ENCODE results near the gene SUMO4. TPM values are rescaled to one million over a fixed set of nuclear protein-coding genes. Genes with fewer than 3 reads are reported as not detected.

Gene SUMO4
- total RNA-seq, 6 donors from 2014 or later = 1.9 to 8.4 (median 3.5) TPM

- ATAC-seq (ENCODE audit: low FRiP score in 2 of 2) (no peak), DNase-seq (no peak)
- Histone ChIP-seq H3K27me3 (no peaks in the 10 kb centered on the region), H3K4me1 (peaks cover 6 to 22% (median 11%) of the 10 kb centered on the region in 4 donors), H3K27ac (no peak overlapping the region), H3K36me3 (no peaks in the 10 kb centered on the region), H3K4me3 (no peak overlapping the region), H3K9me3 (no peaks in the 10 kb centered on the region)
- WGBS, 2 donors = 51 to 64% methylated on average over 2 of the region's 2 CpGs
- TF ChIP-seq POLR2AphosphoS5 (IDR thresholded peaks at IDR 0.05) (no peak), EP300 (IDR thresholded peaks at IDR 0.05) (no peak), CTCF (IDR thresholded peaks at IDR 0.05) (no peak), POLR2A (IDR thresholded peaks at IDR 0.05) (no peak)
Measured at GRCh38 chr6:149364557-149364956, 35.5 kb upstream of the SUMO4 start.

DNA sequence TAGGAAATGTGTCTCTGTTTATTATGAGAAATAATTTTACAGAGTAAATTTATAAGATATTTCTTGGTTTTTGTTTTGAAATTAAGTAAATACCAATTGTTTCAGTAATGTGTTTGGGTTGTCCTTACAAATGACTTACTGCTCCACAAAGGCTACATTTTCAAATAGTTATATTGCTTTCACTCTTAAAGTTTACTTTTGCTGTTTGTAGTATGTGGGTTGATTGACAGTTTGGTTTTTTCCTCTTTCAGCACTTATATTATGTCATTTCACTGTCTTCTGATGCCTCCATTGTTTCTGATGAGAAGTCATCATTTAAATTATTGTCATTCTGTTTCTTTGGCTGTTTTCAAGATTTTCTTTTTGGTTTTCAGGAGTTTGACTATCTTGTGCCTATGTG lies 34.9 kb upstream of the SUMO4 start:
- no peaks in the 10 kb centered on the region for H3K27me3 ChIP-seq
- ATAC-seq (ENCODE audit: low FRiP score in 2 of 2) (no peak), DNase-seq (no peak)
- no peaks in the 10 kb centered on the region for H3K9me3 ChIP-seq
- TF ChIP-seq POLR2AphosphoS5 (IDR thresholded peaks at IDR 0.05) (no peak), POLR2A (IDR thresholded peaks at IDR 0.05) (no peak), CTCF (IDR thresholded peaks at IDR 0.05) (no peak), EP300 (IDR thresholded peaks at IDR 0.05) (no peak)
- H3K36me3 ChIP-seq = peaks cover 0 to 4% (median 0%) of the 10 kb centered on the region in 4 donors
- peaks cover 6 to 22% (median 11%) of the 10 kb centered on the region in 4 donors for H3K4me1 ChIP-seq
- H3K4me3 ChIP-seq = no peak overlapping the region
- no peak overlapping the region for H3K27ac ChIP-seq

DNA sequence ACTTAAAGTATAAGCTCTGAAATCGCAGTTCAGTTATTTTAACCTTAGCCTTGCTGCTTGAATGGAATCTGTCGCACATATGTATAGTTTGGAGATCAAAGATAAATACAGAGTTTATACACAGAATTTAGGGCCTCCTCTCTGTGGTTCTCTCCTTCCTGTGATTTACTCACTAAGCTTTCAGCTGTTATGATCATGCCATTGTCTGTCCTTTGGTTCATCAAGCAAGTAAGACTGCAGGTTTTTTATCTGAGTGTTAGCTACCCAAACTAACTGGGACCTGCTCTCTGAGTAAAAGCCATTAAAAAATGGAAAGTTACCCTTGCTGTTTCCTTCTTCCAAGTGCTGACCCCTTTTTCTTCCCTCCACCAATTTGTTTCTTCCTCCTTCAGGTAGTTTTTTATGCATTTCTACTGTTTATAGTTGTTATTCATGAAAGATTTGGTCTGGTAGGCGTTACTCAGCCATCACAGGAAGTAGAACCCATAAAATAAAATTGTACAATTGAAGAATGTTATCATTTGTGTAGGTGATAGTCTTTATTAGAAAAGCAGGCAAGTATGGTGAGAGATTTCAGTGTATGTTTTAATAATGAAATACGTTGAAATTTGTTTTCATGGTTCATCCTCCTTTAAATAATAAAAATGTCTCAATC lies 33.7 kb upstream of the SUMO4 start:
- Histone ChIP-seq H3K27me3 (no peaks in the 10 kb centered on the region), H3K27ac (no peak overlapping the region), H3K4me3 (no peak overlapping the region), H3K9me3 (no peaks in the 10 kb centered on the region), H3K36me3 (peaks cover 0 to 11% (median 0%) of the 10 kb centered on the region in 4 donors), H3K4me1 (peaks cover 6 to 18% (median 11%) of the 10 kb centered on the region in 4 donors)
- WGBS, 2 donors = 73 to 85% methylated on average over 4 of the region's 4 CpGs
- DNase-seq = no peak
- ATAC-seq (ENCODE audit: low FRiP score in 2 of 2) = no peak
- no peak for TF ChIP-seq POLR2A (IDR thresholded peaks at IDR 0.05)
- no peak for TF ChIP-seq CTCF (IDR thresholded peaks at IDR 0.05)
- no peak for TF ChIP-seq POLR2AphosphoS5 (IDR thresholded peaks at IDR 0.05)
- no peak for TF ChIP-seq EP300 (IDR thresholded peaks at IDR 0.05)

DNA sequence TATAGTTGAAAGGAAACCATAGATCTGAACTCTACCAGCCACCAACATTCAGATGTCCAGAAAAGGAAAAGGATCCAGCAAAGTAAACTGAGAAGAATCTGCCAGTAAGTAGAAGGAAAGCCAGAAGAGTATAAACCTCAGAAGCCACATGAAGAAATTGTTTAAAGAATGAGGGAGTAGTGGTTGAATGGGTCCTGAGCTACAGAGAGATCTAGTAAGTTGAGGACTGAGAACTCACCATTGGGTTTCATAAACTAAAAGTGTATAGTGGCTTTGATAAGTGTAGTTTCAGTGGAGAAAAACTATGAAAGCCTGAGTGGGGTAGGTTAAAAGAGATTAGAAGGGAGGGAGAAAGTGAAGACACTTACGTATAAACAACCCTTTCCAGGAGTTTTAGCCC lies 32.0 kb upstream of the SUMO4 start:
- Histone ChIP-seq H3K4me3 (no peak overlapping the region), H3K4me1 (peaks cover 6 to 18% (median 11%) of the 10 kb centered on the region in 4 donors), H3K36me3 (peaks cover 0 to 11% (median 0%) of the 10 kb centered on the region in 4 donors), H3K9me3 (no peaks in the 10 kb centered on the region), H3K27ac (no peak overlapping the region), H3K27me3 (no peaks in the 10 kb centered on the region)
- no peak for ATAC-seq (ENCODE audit: low FRiP score in 2 of 2)
- TF ChIP-seq POLR2A (IDR thresholded peaks at IDR 0.05) (no peak), EP300 (IDR thresholded peaks at IDR 0.05) (no peak), POLR2AphosphoS5 (IDR thresholded peaks at IDR 0.05) (no peak), CTCF (IDR thresholded peaks at IDR 0.05) (no peak)
- DNase-seq = no peak
- WGBS, 2 donors = 87 to 97% methylated on average over 1 of the region's 1 CpG

DNA sequence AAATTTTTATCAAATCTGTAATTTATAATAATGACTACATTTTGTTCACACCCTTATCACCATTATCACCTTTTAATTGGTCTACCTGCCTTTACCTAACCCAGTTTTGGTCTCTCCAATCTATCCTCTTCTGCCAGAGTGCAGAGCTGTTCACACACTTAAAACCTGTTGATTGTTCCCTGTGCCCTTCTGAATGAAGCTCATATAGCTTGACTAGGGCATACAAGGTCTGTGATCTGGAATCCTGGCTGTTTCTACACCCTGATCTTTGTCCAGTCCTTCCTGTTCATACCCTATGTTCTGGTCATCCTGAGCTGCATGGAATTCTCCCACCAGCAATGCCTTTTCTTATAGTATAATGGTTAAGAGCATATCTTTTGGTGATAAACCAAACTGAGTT lies 28.9 kb upstream of the SUMO4 start:
- TF ChIP-seq CTCF (IDR thresholded peaks at IDR 0.05) (no peak), POLR2AphosphoS5 (IDR thresholded peaks at IDR 0.05) (no peak), EP300 (IDR thresholded peaks at IDR 0.05) (no peak), POLR2A (IDR thresholded peaks at IDR 0.05) (no peak)
- H3K9me3 ChIP-seq = no peaks in the 10 kb centered on the region
- no peak for ATAC-seq (ENCODE audit: low FRiP score in 2 of 2)
- peaks cover 0 to 11% (median 0%) of the 10 kb centered on the region in 4 donors for H3K36me3 ChIP-seq
- peaks cover 0 to 4% (median 0%) of the 10 kb centered on the region in 4 donors for H3K4me1 ChIP-seq
- no peak overlapping the region for H3K27ac ChIP-seq
- DNase-seq = no peak
- H3K4me3 ChIP-seq = no peak overlapping the region
- no peaks in the 10 kb centered on the region for H3K27me3 ChIP-seq
